K562 treated with DMSO at 1 percent for 4 hours (cell line): ENCODE results near the gene SPANXA1. TPM values are rescaled to one million over a fixed set of nuclear protein-coding genes. Genes with fewer than 3 reads are reported as not detected.

Source experiments
- total RNA-seq: library from RNA; unstranded; fragments of 300-600 nt; gene quantifications from 2 replicates; pipeline ENCODE4 v1.2.3, GENCODE V29; 2022; ENCODE audit not compliant: insufficient read depth

Gene SPANXA1, protein sequence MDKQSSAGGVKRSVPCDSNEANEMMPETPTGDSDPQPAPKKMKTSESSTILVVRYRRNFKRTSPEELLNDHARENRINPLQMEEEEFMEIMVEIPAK
- total RNA-seq, result not detected in 2 replicates

DNA sequence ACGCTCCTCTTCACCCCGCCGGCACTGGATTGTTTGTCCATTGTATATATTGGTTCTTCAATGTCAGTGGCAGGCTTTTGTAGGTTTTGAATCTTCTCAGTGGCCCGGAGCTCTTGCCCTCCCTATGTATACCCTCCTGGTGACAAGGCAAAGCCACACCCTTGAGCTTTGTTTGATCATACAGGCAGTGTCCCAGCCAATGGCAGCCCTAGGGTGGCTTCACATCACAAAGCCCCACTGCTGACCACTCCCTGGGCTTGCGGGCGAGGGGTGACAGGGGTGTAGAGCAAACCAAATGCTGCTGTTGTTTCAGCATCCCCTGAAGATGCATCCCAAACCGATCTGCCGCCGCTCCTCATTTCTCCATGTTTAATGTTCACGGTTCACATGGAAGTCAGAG lies at the start of gene SPANXA1:
TSS of gene SPANXA1 (minus strand) at position 101 of the 400 bp plus-strand sequence. CDS start at position 41, 60 bp downstream.

DNA sequence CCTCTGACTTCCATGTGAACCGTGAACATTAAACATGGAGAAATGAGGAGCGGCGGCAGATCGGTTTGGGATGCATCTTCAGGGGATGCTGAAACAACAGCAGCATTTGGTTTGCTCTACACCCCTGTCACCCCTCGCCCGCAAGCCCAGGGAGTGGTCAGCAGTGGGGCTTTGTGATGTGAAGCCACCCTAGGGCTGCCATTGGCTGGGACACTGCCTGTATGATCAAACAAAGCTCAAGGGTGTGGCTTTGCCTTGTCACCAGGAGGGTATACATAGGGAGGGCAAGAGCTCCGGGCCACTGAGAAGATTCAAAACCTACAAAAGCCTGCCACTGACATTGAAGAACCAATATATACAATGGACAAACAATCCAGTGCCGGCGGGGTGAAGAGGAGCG lies 4.9 kb upstream of the SPANXA1 start, which contains the start of gene SPANXA2:
TSS of gene SPANXA2 (plus strand) at position 301 of the 400 bp plus-strand sequence. CDS start at position 361, 60 bp downstream.

Other genes starting within 250 kb of the SPANXA1 start
- not detected in 2 replicates for gene SPANXA2, start 5.0 kb upstream of the SPANXA1 start, total RNA-seq
- not detected in 2 replicates for gene SPANXD, start 114.0 kb upstream of the SPANXA1 start, total RNA-seq